ENCODE results near the gene AIM2.

AIM2 gene

DNA sequence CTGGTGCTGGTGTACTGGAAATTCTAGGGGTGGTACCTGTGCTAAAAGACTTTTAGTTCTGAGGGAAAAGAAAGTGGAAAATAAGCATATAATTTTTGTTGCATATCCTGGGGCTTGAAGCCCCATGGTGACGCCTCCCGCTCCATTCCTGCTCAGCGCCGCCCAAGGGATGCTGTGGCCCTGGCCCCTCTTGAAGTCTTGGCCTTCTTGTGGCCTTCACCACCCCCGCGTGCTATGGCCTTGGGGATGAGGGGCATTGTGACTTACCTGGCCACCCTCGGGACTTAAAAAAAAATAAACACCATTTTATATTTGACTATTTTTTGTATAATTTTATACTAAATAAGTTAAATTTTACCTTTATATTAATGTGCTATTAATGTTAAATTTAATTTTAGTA lies 51.5 kb downstream of the AIM2 start:
- in situ Hi-C loops (cut with MboI; ENCODE audit: low sequenced_read_pairs), result no loop called here

DNA sequence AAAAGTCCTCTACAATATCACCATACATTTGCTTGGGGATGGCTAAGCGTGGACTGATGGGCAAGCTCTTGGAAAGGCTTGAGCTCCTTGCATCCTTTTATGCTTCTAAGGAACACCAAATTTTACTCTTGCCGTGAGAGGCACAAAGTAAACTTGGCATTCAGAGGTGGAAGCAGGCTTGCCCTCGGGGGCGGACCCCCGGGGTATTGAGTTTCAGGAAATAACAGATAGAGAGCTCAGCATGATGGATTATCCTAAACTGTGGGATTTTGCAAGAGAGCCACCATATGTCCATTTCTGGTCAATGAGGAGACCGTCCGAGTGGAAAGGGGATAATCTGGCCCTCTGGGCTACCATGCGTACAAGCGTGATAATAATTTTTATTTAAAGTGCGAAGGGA lies 52.8 kb downstream of the AIM2 start:
- in situ Hi-C loops (cut with MboI; ENCODE audit: low sequenced_read_pairs), result no loop called here

DNA sequence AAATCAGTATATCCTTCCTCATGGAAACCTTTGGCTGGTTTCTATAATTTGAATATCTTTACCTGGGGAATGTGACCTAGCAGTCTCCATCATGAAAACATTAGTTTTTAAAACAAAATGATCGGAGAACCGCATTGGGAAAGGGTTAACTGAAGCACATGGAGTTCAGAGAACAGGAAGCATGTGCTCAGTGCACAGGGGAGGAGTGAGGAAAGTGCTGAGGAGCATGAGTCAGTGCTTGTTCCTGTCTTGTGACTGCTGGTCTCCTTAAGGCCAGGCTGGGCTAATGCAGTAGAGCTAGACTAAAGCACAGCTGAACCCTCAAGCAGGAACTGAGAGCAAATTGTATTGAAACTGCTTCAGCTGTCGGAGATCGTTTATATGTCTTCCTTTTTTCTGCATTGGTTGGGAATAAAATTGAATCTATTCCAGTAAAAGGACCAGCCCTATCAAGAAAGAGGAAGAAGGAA lies 61.1 kb downstream of the AIM2 start:
- in situ Hi-C loops (cut with MboI; ENCODE audit: low sequenced_read_pairs), result no loop called here

DNA sequence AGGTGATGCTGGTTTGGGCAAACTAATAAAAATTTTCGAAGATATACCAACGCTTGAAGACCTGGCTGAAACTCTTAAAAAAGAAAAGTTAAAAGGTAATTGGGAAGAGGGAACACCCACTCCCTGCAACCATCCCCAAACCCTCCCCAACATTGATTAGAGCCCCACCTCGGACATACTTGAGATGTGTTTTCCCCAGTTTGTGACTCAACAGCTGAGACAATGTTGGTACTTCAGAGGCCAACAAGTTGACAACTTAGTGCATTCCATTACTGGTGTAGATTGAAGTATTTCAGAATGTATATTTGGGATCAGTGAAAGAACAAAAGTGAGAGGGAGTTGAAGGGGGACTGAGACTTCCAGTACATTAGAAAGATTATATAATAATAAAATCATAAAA lies 61.7 kb downstream of the AIM2 start:
- in situ Hi-C loops (cut with MboI; ENCODE audit: low sequenced_read_pairs), result no loop called here

DNA sequence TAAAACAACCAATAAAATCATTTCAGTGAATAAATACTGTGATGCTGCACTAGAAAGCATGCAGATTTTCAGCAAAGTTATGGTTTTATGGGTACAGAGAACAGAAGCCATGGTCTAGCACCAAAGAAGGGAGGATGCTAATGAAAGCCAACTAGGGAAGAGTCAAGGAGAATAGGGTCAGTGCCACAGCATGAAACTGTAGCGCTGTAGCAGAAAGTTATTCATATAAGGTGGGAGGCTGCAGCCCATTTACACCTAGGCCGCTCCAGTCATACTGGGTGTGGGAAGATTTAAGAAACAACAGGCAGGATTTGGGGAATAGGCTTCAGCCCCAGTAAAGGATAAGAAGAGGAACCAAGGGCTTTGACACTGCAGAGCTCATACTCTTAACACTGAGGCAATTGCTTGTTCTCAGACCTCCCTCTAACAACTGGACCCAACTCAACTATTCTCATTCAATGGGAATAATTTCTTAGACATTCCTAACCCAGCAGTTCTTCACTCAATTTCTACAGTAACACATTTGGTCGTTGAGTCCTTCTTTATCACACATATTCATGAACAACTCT lies 62.5 kb downstream of the AIM2 start:
- in situ Hi-C loops (cut with MboI; ENCODE audit: low sequenced_read_pairs), result no loop called here

DNA sequence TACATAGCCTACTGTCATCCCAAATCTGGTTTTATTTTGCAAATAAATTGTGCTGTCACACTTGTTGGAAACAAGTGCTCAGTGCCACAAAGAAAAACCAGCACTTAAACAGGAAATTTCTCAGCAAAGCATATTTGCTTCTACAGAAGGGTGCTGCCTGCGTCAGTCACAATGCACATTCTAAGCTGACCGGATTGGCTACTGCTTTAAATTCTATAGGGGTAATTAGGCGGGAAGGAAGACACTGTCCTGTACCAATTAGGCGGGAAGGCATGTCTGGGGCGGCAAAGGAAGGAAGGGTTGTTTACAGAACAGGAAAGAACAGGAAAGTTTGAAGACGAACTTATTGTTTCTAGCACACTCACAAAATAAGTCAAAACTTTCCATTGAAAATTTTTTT lies 64.1 kb downstream of the AIM2 start:
- in situ Hi-C loops (cut with MboI; ENCODE audit: low sequenced_read_pairs), result no loop called here
